Natural killer cell (primary cell): ENCODE measurements around the gene PEAK3. TPM values are rescaled to one million over a fixed set of nuclear protein-coding genes. Genes with fewer than 3 reads are reported as not detected.

Experiments used
- ATAC-seq, 3 donors: fragments of 150-1000 bp in 2 of 3; fragments of 200-7000 bp in 1 of 3; cut with Tn5 transposase; 1 replicate in 1 of 3; 2 replicates in 2 of 3; pipeline ENCODE4 v1.10.0; 2021; ENCODE audit warnings: mild to moderate bottlenecking in 2 of 3, moderate library complexity in 2 of 3
- DNase-seq, 2 donors: peaks; one replicate each; pipeline versions ENCODE4 v3.0.0 to v3.0.0-alpha.2; 2013 to 2021; ENCODE audit warnings: mixed read lengths in 1 of 2
- H3K27ac ChIP-seq: one replicate; pipeline ENCODE4 v1.5.1; 2013; ENCODE audit warnings: mild to moderate bottlenecking, low read length
- H3K27me3 ChIP-seq: one replicate; pipeline ENCODE4 v1.6.1; 2013; ENCODE audit warnings: low read length; ENCODE audit not compliant: control insufficient read depth, insufficient read depth
- H3K36me3 ChIP-seq: one replicate; pipeline ENCODE4 v1.6.1; 2013; ENCODE audit warnings: low read length; ENCODE audit not compliant: control insufficient read depth, insufficient read depth
- H3K4me1 ChIP-seq: one replicate; pipeline ENCODE4 v1.6.1; 2013; ENCODE audit warnings: low read length; ENCODE audit not compliant: control insufficient read depth, insufficient read depth
- H3K4me3 ChIP-seq: one replicate; pipeline ENCODE4 v1.5.1; 2013; ENCODE audit warnings: low read length
- H3K9me3 ChIP-seq: one replicate; pipeline ENCODE4 v1.6.1; 2013; ENCODE audit warnings: low read length; ENCODE audit not compliant: control insufficient read depth, insufficient read depth
- H3K27ac Mint-ChIP-seq, 2 donors: one replicate each; pipeline ENCODE4 v1.8.0; 2022; ENCODE audit warnings: mild to moderate bottlenecking in 2 of 2, mixed read lengths in 2 of 2, moderate library complexity in 1 of 2
- H3K27me3 Mint-ChIP-seq, 2 donors: one replicate each; pipeline ENCODE4 v1.8.0; 2022; ENCODE audit warnings: low read depth in 2 of 2, mixed read lengths in 2 of 2
- H3K36me3 Mint-ChIP-seq: one replicate; pipeline ENCODE4 v1.8.0; 2022; ENCODE audit warnings: mixed read lengths
- H3K4me1 Mint-ChIP-seq, 2 donors: one replicate each; pipeline ENCODE4 v1.8.0; 2022; ENCODE audit warnings: mixed read lengths in 2 of 2
- H3K4me3 Mint-ChIP-seq: one replicate; pipeline ENCODE4 v1.8.0; 2022; ENCODE audit warnings: mild to moderate bottlenecking, moderate library complexity, mixed read lengths
- H3K9me3 Mint-ChIP-seq, 2 donors: one replicate each; pipeline ENCODE4 v1.8.0; 2022; ENCODE audit warnings: mixed read lengths in 2 of 2
- CTCF ChIP-seq: fragments of 200-600 bp; IDR thresholded peaks from one replicate; pipeline ENCODE4 v1.8.0; 2022; ENCODE audit warnings: antibody characterized with exemption
- WGBS: methylation state at CpG from one replicate; pipeline ENCODE4 v1.1.7; 2013; ENCODE audit warnings: missing lambda C conversion rate; ENCODE audit not compliant: insufficient coverage; 5-methylcytosine and 5-hydroxymethylcytosine counted together
- intact Hi-C: fragments of 100-400 bp; cut with micrococcal nuclease; formaldehyde crosslinking; loops from one replicate; pipeline ENCODE4 v1.14.2; 2022
- total RNA-seq, 4 donors: library from RNA; stranded (reverse); fragments of 120-200 nt in 1 of 4; gene quantifications; one replicate each; pipeline versions ENCODE4 v1.2.3 to v1.2.4, GENCODE V29; 2013 to 2022

PEAK3 gene
- total RNA-seq, 3 donors from 2014 or later (not counting 1 experiment from before 2014, with no cell fraction given): 5.7 to 9.5 (median 8.4) TPM

- peak overlapping the region; percentile 93 for H3K4me3 ChIP-seq
- H3K4me3 Mint-ChIP-seq: peak overlapping the region; percentile 99
- intact Hi-C loops: loop anchor here (1.0 to 10.0 kb wide), 2 partner anchors 53 to 92 kb away; partner anchors contain the start of genes PLEKHJ1 and SF3A2
- H3K36me3 ChIP-seq: peaks cover 11% of the 10 kb centered on the region
- ATAC-seq (peak; percentile 58 to 79 (median 70)), DNase-seq (peak in 1 of 2 donors; percentile 79)
- no peak for TF ChIP-seq CTCF
- H3K27ac ChIP-seq: peak overlapping the region; percentile 78
- WGBS: under 1% methylated on average over 18 of the region's 18 CpGs
- peaks cover 25 to 57% of the 10 kb centered on the region in 2 donors for H3K4me1 Mint-ChIP-seq
- H3K27me3 ChIP-seq: no peaks in the 10 kb centered on the region
- no peaks in the 10 kb centered on the region for H3K9me3 Mint-ChIP-seq
- peaks cover 66% of the 10 kb centered on the region for H3K4me1 ChIP-seq
- H3K27me3 Mint-ChIP-seq: no peaks in the 10 kb centered on the region
- no peaks in the 10 kb centered on the region for H3K9me3 ChIP-seq
- H3K27ac Mint-ChIP-seq: peak overlapping the region; percentile 91 to 98
- H3K36me3 Mint-ChIP-seq: no peaks in the 10 kb centered on the region
These were observed 45.9 kb upstream of the PEAK3 start for GRCh38 chr19:2327773-2328400.

- peaks cover 11% of the 10 kb centered on the region for H3K36me3 ChIP-seq
- H3K27ac ChIP-seq: peak overlapping the region; percentile 78
- H3K27ac Mint-ChIP-seq: peak overlapping the region; percentile 91 to 98
- no peaks in the 10 kb centered on the region for H3K27me3 Mint-ChIP-seq
- H3K4me1 ChIP-seq: peaks cover 56% of the 10 kb centered on the region
- no peak for DNase-seq
- no peak for ATAC-seq
- no peaks in the 10 kb centered on the region for H3K36me3 Mint-ChIP-seq
- intact Hi-C loops: loop anchor here (10.0 kb wide), 1 partner anchor 52 kb away; no protein-coding TSS in a partner anchor
- H3K9me3 Mint-ChIP-seq: no peaks in the 10 kb centered on the region
- no peak for TF ChIP-seq CTCF
- WGBS: 84% methylated on average over 16 of the region's 16 CpGs
- H3K9me3 ChIP-seq: no peaks in the 10 kb centered on the region
- no peaks in the 10 kb centered on the region for H3K27me3 ChIP-seq
- H3K4me3 ChIP-seq: no peak overlapping the region
- peak overlapping the region; percentile 99 for H3K4me3 Mint-ChIP-seq
- peaks cover 25 to 56% of the 10 kb centered on the region in 2 donors for H3K4me1 Mint-ChIP-seq
These were observed 44.9 kb upstream of the PEAK3 start for GRCh38 chr19:2326699-2327360.

- peak overlapping the region; percentile 67 to 91 for H3K27ac Mint-ChIP-seq
- H3K9me3 Mint-ChIP-seq: no peaks in the 10 kb centered on the region
- H3K27me3 Mint-ChIP-seq: no peaks in the 10 kb centered on the region
- DNase-seq (no peak), ATAC-seq (no peak)
- Histone ChIP-seq H3K27ac (peak overlapping the region; percentile 38), H3K4me3 (no peak overlapping the region), H3K27me3 (no peaks in the 10 kb centered on the region), H3K4me1 (peaks cover 53% of the 10 kb centered on the region), H3K9me3 (no peaks in the 10 kb centered on the region), H3K36me3 (peaks cover 11% of the 10 kb centered on the region)
- no peaks in the 10 kb centered on the region for H3K36me3 Mint-ChIP-seq
- no peak for TF ChIP-seq CTCF
- H3K4me1 Mint-ChIP-seq: peaks cover 25 to 51% of the 10 kb centered on the region in 2 donors
- intact Hi-C loops: loop anchor here (10.0 kb wide), 1 partner anchor 51 kb away; no protein-coding TSS in a partner anchor
- WGBS: 38% methylated on average over 29 of the region's 29 CpGs
- peak overlapping the region; percentile 57 for H3K4me3 Mint-ChIP-seq
These were observed 43.5 kb upstream of the PEAK3 start for GRCh38 chr19:2325281-2326046.
